DMS53 treated with DMSO at 0.1 percent for 48 hours (cell line): Measurements from ENCODE around the gene FKBP4.

Source experiments
- DNase-seq: peaks from one replicate; lab custom pipeline; 2025; ENCODE audit not compliant: unreplicated experiment; lab: John Stamatoyannopoulos, UW

FKBP4 gene

GRCh38 chr12:2844786-2845185, 50.0 kb downstream of the FKBP4 start:
- DNase-seq: no peak

- DNase-seq: no peak
These were observed 50.5 kb downstream of the FKBP4 start for GRCh38 chr12:2845280-2845679.

DNA sequence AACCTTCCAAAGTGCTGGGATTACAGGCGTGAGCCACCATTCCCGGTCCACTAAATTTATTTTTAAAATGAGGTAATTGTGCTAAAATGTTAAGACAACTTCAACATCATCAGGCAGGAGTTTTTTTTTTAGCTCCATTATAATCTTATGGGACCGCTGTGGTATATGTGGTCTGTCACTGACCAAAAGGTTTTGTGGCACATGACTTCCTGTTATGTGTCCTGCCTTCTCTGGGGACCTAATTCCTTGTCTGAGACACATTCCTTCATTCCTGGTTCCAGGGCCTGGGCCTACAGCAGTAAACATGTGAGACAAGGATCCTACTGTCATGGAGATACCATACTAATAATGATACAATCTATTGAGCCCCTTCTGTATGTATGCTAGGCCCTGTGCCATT, 57.2 kb downstream of the FKBP4 start:
- DNase-seq: no peak

- DNase-seq: peak; percentile 73
These were observed 58.9 kb downstream of the FKBP4 start for GRCh38 chr12:2853626-2854025.
